Measurements from ENCODE around the gene PRAC2.
"Not testable (repeated sequence)": the region's sequence is repeated elsewhere in the genome, so short reads cannot be mapped to it uniquely, and the experiment has no call there.

Gene PRAC2

GRCh38 chr17:48722915-48723422, at the start of gene PRAC2:
PRAC2 (plus strand) TSS chr17:48723185; CDS start chr17:48724411, 1,226 bp downstream.
- Mint-ChIP-seq H3K27me3 (ENCODE audit: low read depth) (peaks cover 100% of the 10 kb centered on the region), H3K27ac (peak within 1 kb of the TSS; percentile 58), H3K9me3 (no peaks in the 10 kb centered on the region), H3K36me3 (ENCODE audit: low read depth) (peaks cover 7% of the 10 kb centered on the region), H3K4me3 (peak within 1 kb of the TSS; percentile 51), H3K4me1 (ENCODE audit: low read depth) (peaks cover 21% of the 10 kb centered on the region)

- Mint-ChIP-seq H3K36me3 (ENCODE audit: low read depth) (no peaks in the 10 kb centered on the region), H3K4me1 (ENCODE audit: low read depth) (no peaks in the 10 kb centered on the region), H3K27ac (no peak overlapping the region), H3K27me3 (ENCODE audit: low read depth) (peaks cover 71% of the 10 kb centered on the region), H3K9me3 (no peaks in the 10 kb centered on the region), H3K4me3 (no peak overlapping the region)
Measured at GRCh38 chr17:48676963-48677558, 45.9 kb upstream of the PRAC2 start.

GRCh38 chr17:48678141-48678971, 44.6 kb upstream of the PRAC2 start:
- Mint-ChIP-seq H3K4me3 (no peak overlapping the region), H3K9me3 (no peaks in the 10 kb centered on the region), H3K4me1 (ENCODE audit: low read depth) (no peaks in the 10 kb centered on the region), H3K36me3 (ENCODE audit: low read depth) (no peaks in the 10 kb centered on the region), H3K27me3 (ENCODE audit: low read depth) (peaks cover 71% of the 10 kb centered on the region), H3K27ac (no peak overlapping the region)

GRCh38 chr17:48679385-48680096, 43.4 kb upstream of the PRAC2 start:
- H3K27me3 Mint-ChIP-seq (ENCODE audit: low read depth) = peaks cover 73% of the 10 kb centered on the region
- H3K4me3 Mint-ChIP-seq = no peak overlapping the region
- no peaks in the 10 kb centered on the region for H3K36me3 Mint-ChIP-seq (ENCODE audit: low read depth)
- no peaks in the 10 kb centered on the region for H3K4me1 Mint-ChIP-seq (ENCODE audit: low read depth)
- no peaks in the 10 kb centered on the region for H3K9me3 Mint-ChIP-seq
- no peak overlapping the region for H3K27ac Mint-ChIP-seq

- Mint-ChIP-seq H3K27ac (no peak overlapping the region), H3K9me3 (no peaks in the 10 kb centered on the region), H3K4me3 (no peak overlapping the region), H3K27me3 (ENCODE audit: low read depth) (peaks cover 59% of the 10 kb centered on the region), H3K36me3 (ENCODE audit: low read depth) (no peaks in the 10 kb centered on the region), H3K4me1 (ENCODE audit: low read depth) (no peaks in the 10 kb centered on the region)
Measured at GRCh38 chr17:48681609-48682008, 41.4 kb upstream of the PRAC2 start.

- Mint-ChIP-seq H3K9me3 (no peaks in the 10 kb centered on the region), H3K4me3 (no peak overlapping the region), H3K4me1 (ENCODE audit: low read depth) (no peaks in the 10 kb centered on the region), H3K27me3 (ENCODE audit: low read depth) (peaks cover 39% of the 10 kb centered on the region), H3K36me3 (ENCODE audit: low read depth) (no peaks in the 10 kb centered on the region), H3K27ac (no peak overlapping the region)
Measured at GRCh38 chr17:48690655-48691054, 32.3 kb upstream of the PRAC2 start.

GRCh38 chr17:48692049-48692448, 30.9 kb upstream of the PRAC2 start:
- H3K4me1 Mint-ChIP-seq (ENCODE audit: low read depth) = no peaks in the 10 kb centered on the region
- H3K27ac Mint-ChIP-seq = no peak overlapping the region
- H3K9me3 Mint-ChIP-seq = no peaks in the 10 kb centered on the region
- H3K4me3 Mint-ChIP-seq = no peak overlapping the region
- peaks cover 47% of the 10 kb centered on the region for H3K27me3 Mint-ChIP-seq (ENCODE audit: low read depth)
- no peaks in the 10 kb centered on the region for H3K36me3 Mint-ChIP-seq (ENCODE audit: low read depth)

GRCh38 chr17:48693178-48693577, 29.8 kb upstream of the PRAC2 start:
- Mint-ChIP-seq H3K4me1 (ENCODE audit: low read depth) (no peaks in the 10 kb centered on the region), H3K27ac (no peak overlapping the region), H3K36me3 (ENCODE audit: low read depth) (no peaks in the 10 kb centered on the region), H3K27me3 (ENCODE audit: low read depth) (peaks cover 54% of the 10 kb centered on the region), H3K4me3 (no peak overlapping the region), H3K9me3 (no peaks in the 10 kb centered on the region)

- no peak overlapping the region for H3K27ac Mint-ChIP-seq
- H3K4me3 Mint-ChIP-seq = no peak overlapping the region
- no peaks in the 10 kb centered on the region for H3K9me3 Mint-ChIP-seq
- no peaks in the 10 kb centered on the region for H3K4me1 Mint-ChIP-seq (ENCODE audit: low read depth)
- no peaks in the 10 kb centered on the region for H3K36me3 Mint-ChIP-seq (ENCODE audit: low read depth)
- peaks cover 62% of the 10 kb centered on the region for H3K27me3 Mint-ChIP-seq (ENCODE audit: low read depth)
Measured at GRCh38 chr17:48701864-48702532, 21.0 kb upstream of the PRAC2 start.

GRCh38 chr17:48704361-48705248, 18.4 kb upstream of the PRAC2 start:
- H3K9me3 Mint-ChIP-seq = no peaks in the 10 kb centered on the region
- H3K4me3 Mint-ChIP-seq = no peak overlapping the region
- no peak overlapping the region for H3K27ac Mint-ChIP-seq
- H3K4me1 Mint-ChIP-seq (ENCODE audit: low read depth) = no peaks in the 10 kb centered on the region
- H3K36me3 Mint-ChIP-seq (ENCODE audit: low read depth) = no peaks in the 10 kb centered on the region
- H3K27me3 Mint-ChIP-seq (ENCODE audit: low read depth) = peaks cover 74% of the 10 kb centered on the region

- Mint-ChIP-seq H3K9me3 (no peaks in the 10 kb centered on the region), H3K27ac (no peak overlapping the region), H3K4me3 (no peak overlapping the region), H3K4me1 (ENCODE audit: low read depth) (no peaks in the 10 kb centered on the region), H3K36me3 (ENCODE audit: low read depth) (no peaks in the 10 kb centered on the region), H3K27me3 (ENCODE audit: low read depth) (peaks cover 76% of the 10 kb centered on the region)
Measured at GRCh38 chr17:48711128-48711527, 11.9 kb upstream of the PRAC2 start.

- Mint-ChIP-seq H3K4me1 (ENCODE audit: low read depth) (peaks cover 8% of the 10 kb centered on the region), H3K27ac (no peak overlapping the region), H3K36me3 (ENCODE audit: low read depth) (peaks cover 5% of the 10 kb centered on the region), H3K9me3 (no peaks in the 10 kb centered on the region), H3K4me3 (no peak overlapping the region), H3K27me3 (ENCODE audit: low read depth) (peaks cover 83% of the 10 kb centered on the region)
Measured at GRCh38 chr17:48715496-48716399, 7.2 kb upstream of the PRAC2 start.

- H3K27me3 Mint-ChIP-seq (ENCODE audit: low read depth) = peaks cover 86% of the 10 kb centered on the region
- not testable (repeated sequence) for H3K9me3 Mint-ChIP-seq; H3K36me3 Mint-ChIP-seq (ENCODE audit: low read depth); H3K4me1 Mint-ChIP-seq (ENCODE audit: low read depth); H3K27ac Mint-ChIP-seq; H3K4me3 Mint-ChIP-seq
Measured at GRCh38 chr17:48716549-48716948, 6.4 kb upstream of the PRAC2 start.
